Left ventricle myocardium inferior (tissue), 1 donor: ENCODE measurements around the gene PSTPIP1. TPM values are rescaled to one million over a fixed set of nuclear protein-coding genes. Genes with fewer than 3 reads are reported as not detected.

Experiments used
- DNase-seq: peaks from one replicate; pipeline ENCODE4 v3.0.0-alpha.2; 2020
- H3K27ac ChIP-seq: fragments of 200-600 bp; replicated peaks from 2 replicates; pipeline ENCODE4 v1.8.0; 2021
- H3K27me3 ChIP-seq: fragments of 200-600 bp; 2 replicates; pipeline ENCODE4 v1.8.0; 2021; ENCODE audit warnings: low read depth
- H3K36me3 ChIP-seq: fragments of 200-600 bp; 2 replicates; pipeline ENCODE4 v1.8.0; 2021
- H3K4me1 ChIP-seq: fragments of 200-600 bp; 2 replicates; pipeline ENCODE4 v1.8.0; 2021
- H3K4me3 ChIP-seq: fragments of 200-600 bp; 2 replicates; pipeline ENCODE4 v1.8.0; 2021; ENCODE audit warnings: mild to moderate bottlenecking, moderate library complexity
- H3K9me3 ChIP-seq: fragments of 200-600 bp; replicated peaks from 2 replicates; pipeline ENCODE4 v1.8.0; 2021
- CTCF ChIP-seq: fragments of 200-600 bp; IDR thresholded peaks from 2 replicates; pipeline ENCODE4 v1.8.0; 2021; ENCODE audit warnings: antibody characterized with exemption, mild to moderate bottlenecking, borderline replicate concordance
- intact Hi-C: fragments of 100-400 bp; cut with micrococcal nuclease; formaldehyde crosslinking; loops from one replicate; pipeline ENCODE4 v1.11.0; 2022
- total RNA-seq: library from RNA; stranded (reverse); fragmentation: NEBNext Ultra II Directional; extraction: Animal tissue kit (Norgen Biotek cat#: 25700); gene quantifications from one replicate; pipeline ENCODE4 v1.2.1, GENCODE V29; 2021
- donor health status: DM: no; HTN: yes; CAD: no; lungs with severe emphysema.

PSTPIP1 gene
- total RNA-seq, 1 donor from 2014 or later: 3.5 TPM

DNA sequence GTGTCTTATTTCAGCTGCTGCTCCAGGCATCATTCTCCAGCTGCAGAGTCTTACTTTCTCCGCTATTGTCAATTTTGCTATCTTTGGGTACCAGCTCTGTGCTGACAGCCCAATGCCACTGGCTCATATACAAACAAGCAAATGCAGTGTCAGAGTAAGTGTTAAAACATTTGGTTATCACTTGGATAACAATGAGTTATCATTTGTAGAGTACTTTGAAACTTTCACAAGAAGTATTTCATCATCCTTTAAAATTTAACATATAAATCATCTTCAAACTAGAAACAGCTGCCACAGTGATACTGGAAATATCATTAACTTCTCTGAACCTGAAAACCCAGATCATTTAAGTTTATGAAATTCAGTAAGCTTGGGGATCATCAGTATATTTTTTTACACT, 62.1 kb downstream of the PSTPIP1 start:
- no peaks in the 10 kb centered on the region for H3K9me3 ChIP-seq
- intact Hi-C loops: no loop called here
- H3K4me1 ChIP-seq: peaks cover 27% of the 10 kb centered on the region
- no peak for DNase-seq
- H3K4me3 ChIP-seq: no peak overlapping the region
- no peak overlapping the region for H3K27ac ChIP-seq
- H3K27me3 ChIP-seq: no peaks in the 10 kb centered on the region
- TF ChIP-seq CTCF: no peak
- H3K36me3 ChIP-seq: peaks cover 18% of the 10 kb centered on the region

- Histone ChIP-seq H3K27ac (no peak overlapping the region), H3K9me3 (no peaks in the 10 kb centered on the region), H3K4me3 (no peak overlapping the region), H3K36me3 (peaks cover 11% of the 10 kb centered on the region), H3K4me1 (peaks cover 30% of the 10 kb centered on the region), H3K27me3 (no peaks in the 10 kb centered on the region)
- no peak for TF ChIP-seq CTCF
- intact Hi-C loops: no loop called here
- DNase-seq: no peak
Measured at GRCh38 chr15:77057685-77058084, 62.8 kb downstream of the PSTPIP1 start.

- Histone ChIP-seq H3K4me1 (peaks cover 30% of the 10 kb centered on the region), H3K36me3 (peaks cover 8% of the 10 kb centered on the region), H3K27me3 (no peaks in the 10 kb centered on the region), H3K9me3 (no peaks in the 10 kb centered on the region), H3K4me3 (no peak overlapping the region), H3K27ac (no peak overlapping the region)
- no peak for DNase-seq
- TF ChIP-seq CTCF: no peak
- intact Hi-C loops: no loop called here
Measured at GRCh38 chr15:77058468-77058867, 63.5 kb downstream of the PSTPIP1 start.

DNA sequence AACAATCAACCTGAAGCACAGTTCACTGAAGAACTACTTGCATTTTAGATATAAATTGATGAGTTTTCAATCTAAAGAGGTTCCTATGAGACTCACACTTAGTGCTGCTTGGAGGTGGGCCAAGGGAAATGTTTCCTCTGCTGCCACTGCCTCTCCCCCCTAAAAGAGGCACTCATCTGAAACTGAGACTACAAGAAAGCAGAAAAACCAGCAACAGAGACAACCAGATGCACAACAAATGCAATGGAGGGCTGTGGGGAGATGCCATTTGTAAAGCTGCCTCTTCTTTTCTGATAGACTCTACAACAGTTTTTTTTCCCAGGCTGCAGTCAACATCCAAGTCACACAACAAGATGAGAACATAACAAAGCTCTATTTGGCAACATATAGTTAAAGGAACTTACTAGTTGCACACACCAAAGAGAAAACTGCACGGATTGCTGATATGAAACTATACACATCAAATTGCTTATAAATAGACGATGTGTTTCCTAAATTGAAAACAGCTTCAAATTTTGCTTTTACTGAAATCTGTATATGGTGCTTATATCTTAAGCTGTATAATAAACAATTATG, 64.9 kb downstream of the PSTPIP1 start:
- intact Hi-C loops: no loop called here
- peak overlapping the region; percentile 51 for H3K27ac ChIP-seq

GRCh38 chr15:77060546-77060945, 65.6 kb downstream of the PSTPIP1 start:
- no peak for TF ChIP-seq CTCF
- H3K27ac ChIP-seq: peak overlapping the region; percentile 51
- H3K9me3 ChIP-seq: no peaks in the 10 kb centered on the region
- H3K36me3 ChIP-seq: no peaks in the 10 kb centered on the region
- H3K4me1 ChIP-seq: peaks cover 37% of the 10 kb centered on the region
- intact Hi-C loops: no loop called here
- H3K27me3 ChIP-seq: no peaks in the 10 kb centered on the region
- peak overlapping the region; percentile 29 for H3K4me3 ChIP-seq
- no peak for DNase-seq

More for the DNA sequence above, 64.9 kb downstream of the PSTPIP1 start:
- no peaks in the 10 kb centered on the region for H3K27me3 ChIP-seq
- H3K36me3 ChIP-seq: no peaks in the 10 kb centered on the region
- H3K4me3 ChIP-seq: no peak overlapping the region
- peaks cover 37% of the 10 kb centered on the region for H3K4me1 ChIP-seq
- DNase-seq: no peak
- no peaks in the 10 kb centered on the region for H3K9me3 ChIP-seq
- TF ChIP-seq CTCF: no peak
